ENCODE results near the gene SLC11A1. TPM values are rescaled to one million over a fixed set of nuclear protein-coding genes. Genes with fewer than 3 reads are reported as not detected.

SLC11A1 gene
- total RNA-seq, 2 experiments from 2014 or later: 0.17 TPM

DNA sequence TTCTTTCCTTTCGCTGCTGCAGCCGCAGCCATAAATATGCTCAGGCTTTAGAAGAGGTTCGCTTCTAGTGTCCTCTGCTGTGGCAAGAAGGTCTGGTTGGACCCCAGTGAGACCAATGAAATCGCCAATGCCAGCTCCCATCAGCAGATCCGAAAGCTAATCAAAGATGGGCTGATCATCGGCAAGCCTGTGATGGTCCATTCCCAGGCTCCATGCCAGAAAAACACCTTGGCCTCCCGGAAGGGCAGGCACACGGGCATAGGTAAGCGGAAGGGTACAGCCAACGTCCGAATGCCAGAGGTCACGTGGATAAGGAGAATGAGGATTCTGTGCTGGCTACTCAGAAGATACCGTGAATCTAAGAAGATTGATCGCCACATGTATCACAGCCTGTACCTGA lies 28.0 kb upstream of the SLC11A1 start:
- Mint-ChIP-seq H3K27me3 (peaks cover 3% of the 10 kb centered on the region), H3K4me1 (peaks cover 1% of the 10 kb centered on the region), H3K27ac (no peak overlapping the region), H3K9me3 (peaks cover 11% of the 10 kb centered on the region), H3K4me3 (no peak overlapping the region), H3K36me3 (ENCODE audit: low read depth) (peaks cover 2% of the 10 kb centered on the region)
- ChIA-PET CTCF (interaction anchor here (0.7 to 1.3 kb wide), 3 partner anchors 11 to 83 kb away, joined by 3 read pairs; partner anchors contain the start of gene PNKD), POLR2A (no interaction called here)
- DNase-seq: no peak

- DNase-seq: no peak
- no peak overlapping the region for H3K27ac Mint-ChIP-seq
- peaks cover 9% of the 10 kb centered on the region for H3K9me3 Mint-ChIP-seq
- POLR2A ChIA-PET: no interaction called here
- H3K36me3 Mint-ChIP-seq (ENCODE audit: low read depth): peaks cover 2% of the 10 kb centered on the region
- H3K27me3 Mint-ChIP-seq: peaks cover 3% of the 10 kb centered on the region
- H3K4me3 Mint-ChIP-seq: no peak overlapping the region
- CTCF ChIA-PET: interaction anchor here (1.2 to 2.0 kb wide), 2 partner anchors 12 to 68 kb away, joined by 3 to 10 read pairs; no protein-coding TSS in a partner anchor
- H3K4me1 Mint-ChIP-seq: peaks cover 1% of the 10 kb centered on the region
Observed at GRCh38 chr2:218354850-218355443, 27.1 kb upstream of the SLC11A1 start.

DNA sequence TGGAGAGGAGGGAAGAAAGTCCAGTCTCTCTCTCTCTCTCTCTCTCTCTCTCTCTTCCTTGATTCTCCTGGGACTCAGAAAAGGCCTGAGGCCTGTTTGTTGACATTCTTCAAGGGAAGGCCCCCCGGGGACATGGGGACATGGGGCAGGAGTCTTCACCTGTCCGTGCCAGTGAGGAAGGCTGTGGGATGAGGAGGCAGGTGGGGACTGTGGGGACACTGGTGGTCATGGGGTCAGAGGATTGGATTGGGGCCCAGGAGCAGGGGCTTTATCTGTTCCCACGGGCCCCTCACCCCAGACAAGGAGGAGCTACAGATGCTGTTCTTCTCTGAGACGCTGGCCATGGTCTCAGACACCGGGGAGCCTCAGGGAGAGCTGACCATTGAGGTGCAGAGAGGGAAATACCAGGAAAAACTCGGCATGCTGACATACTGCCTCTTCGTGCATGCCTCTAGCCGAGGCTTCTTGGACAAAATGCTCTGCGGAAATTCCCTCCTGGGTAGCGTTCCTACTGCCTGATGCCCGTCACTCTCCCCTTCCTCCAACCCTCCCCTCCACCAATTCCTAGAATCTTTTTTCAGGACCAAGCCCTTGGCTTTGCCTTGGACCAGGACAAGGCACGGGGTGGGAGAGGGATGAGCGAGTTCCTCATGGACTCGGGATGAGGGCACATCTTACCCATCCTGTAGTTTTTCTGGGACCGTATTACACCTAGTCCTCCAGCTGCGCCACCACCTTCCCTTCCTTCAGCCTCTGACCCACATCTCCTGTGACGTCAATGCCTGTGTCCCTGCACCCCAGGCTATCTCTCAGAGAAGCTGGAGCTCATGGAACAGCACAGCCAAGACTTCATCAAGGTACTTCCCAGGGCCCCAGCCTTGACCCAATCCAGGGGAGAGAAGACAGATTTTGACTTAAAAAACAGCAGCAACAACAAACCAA lies 24.6 kb upstream of the SLC11A1 start:
- DNase-seq: no peak
- CTCF ChIA-PET: interaction anchor here (0.7 to 3.2 kb wide), 18 partner anchors 15 to 86 kb away, joined by 3 to 20 read pairs (median 5); partner anchors contain the start of genes PNKD and SLC11A1
- Mint-ChIP-seq H3K4me3 (no peak overlapping the region), H3K27me3 (peaks cover 5% of the 10 kb centered on the region), H3K4me1 (peaks cover 5% of the 10 kb centered on the region), H3K27ac (no peak overlapping the region), H3K9me3 (peaks cover 3% of the 10 kb centered on the region), H3K36me3 (ENCODE audit: low read depth) (no peaks in the 10 kb centered on the region)
- POLR2A ChIA-PET: no interaction called here

- CTCF ChIA-PET: interaction anchor here (0.6 to 0.7 kb wide), 2 partner anchors 85 to 442 kb away, joined by 4 read pairs; no protein-coding TSS in a partner anchor
- H3K36me3 Mint-ChIP-seq (ENCODE audit: low read depth): no peaks in the 10 kb centered on the region
- H3K4me3 Mint-ChIP-seq: no peak overlapping the region
- H3K27ac Mint-ChIP-seq: no peak overlapping the region
- no peaks in the 10 kb centered on the region for H3K9me3 Mint-ChIP-seq
- H3K27me3 Mint-ChIP-seq: peaks cover 4% of the 10 kb centered on the region
- H3K4me1 Mint-ChIP-seq: peaks cover 10% of the 10 kb centered on the region
- POLR2A ChIA-PET: interaction anchor here (0.6 kb wide), 1 partner anchor 103 kb away, joined by 4 read pairs; no protein-coding TSS in a partner anchor
- no peak for DNase-seq
Observed at GRCh38 chr2:218360453-218360852, 21.6 kb upstream of the SLC11A1 start.

- ChIA-PET CTCF (interaction anchor here (1.5 kb wide), 1 partner anchor 70 kb away, joined by 4 read pairs; the partner anchor contains the start of gene TMBIM1), POLR2A (no interaction called here)
- peaks cover 4% of the 10 kb centered on the region for H3K27me3 Mint-ChIP-seq
- no peak for DNase-seq
- no peak overlapping the region for H3K4me3 Mint-ChIP-seq
- peaks cover 2% of the 10 kb centered on the region for H3K36me3 Mint-ChIP-seq (ENCODE audit: low read depth)
- no peaks in the 10 kb centered on the region for H3K9me3 Mint-ChIP-seq
- H3K27ac Mint-ChIP-seq: no peak overlapping the region
- H3K4me1 Mint-ChIP-seq: peaks cover 21% of the 10 kb centered on the region
Observed at GRCh38 chr2:218362606-218363005, 19.5 kb upstream of the SLC11A1 start.

DNA sequence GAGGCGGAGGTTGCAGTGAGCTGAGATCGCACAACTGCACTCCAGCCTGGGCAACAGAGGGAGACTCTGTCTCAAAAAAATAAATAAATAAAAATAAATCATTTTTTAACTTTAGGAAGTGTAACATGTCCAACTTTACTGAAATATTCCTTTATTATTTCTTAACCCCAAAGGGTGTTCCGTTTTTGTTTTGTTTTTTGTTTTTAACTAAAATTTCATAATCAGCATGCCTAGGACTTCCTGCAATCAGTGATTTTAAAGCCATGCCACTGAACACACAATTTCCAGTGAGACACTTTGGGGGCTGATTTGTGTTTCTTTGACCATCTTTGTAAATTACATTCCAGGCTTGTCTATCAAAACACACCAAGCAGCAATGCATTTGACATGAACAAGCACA lies 18.3 kb upstream of the SLC11A1 start:
- ChIA-PET CTCF (interaction anchor here (0.6 kb wide), 1 partner anchor 191 kb away, joined by 3 read pairs; no protein-coding TSS in a partner anchor), POLR2A (no interaction called here)
- Mint-ChIP-seq H3K9me3 (no peaks in the 10 kb centered on the region), H3K27ac (no peak overlapping the region), H3K27me3 (peaks cover 7% of the 10 kb centered on the region), H3K4me1 (peaks cover 28% of the 10 kb centered on the region), H3K36me3 (ENCODE audit: low read depth) (peaks cover 4% of the 10 kb centered on the region), H3K4me3 (no peak overlapping the region)
- no peak for DNase-seq

DNA sequence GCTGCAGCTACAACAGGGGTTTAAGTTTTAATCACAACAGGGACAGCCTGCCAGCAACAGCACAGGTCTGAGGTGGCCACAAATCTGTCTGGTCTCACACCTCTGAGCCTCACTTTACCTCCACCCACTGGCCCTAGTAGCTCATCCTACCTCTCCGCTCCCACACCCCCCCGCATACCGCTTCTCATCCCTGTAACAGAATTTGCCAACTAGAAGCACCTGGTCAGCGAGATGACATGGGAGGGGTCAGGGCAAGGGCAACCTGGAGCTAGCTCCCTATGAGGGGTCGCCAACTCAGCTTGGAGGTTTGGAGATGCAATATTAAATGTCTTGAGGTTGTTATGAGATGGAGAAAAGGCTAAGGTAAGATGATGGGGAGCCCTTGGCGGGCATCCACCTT lies 17.9 kb upstream of the SLC11A1 start:
- H3K9me3 Mint-ChIP-seq: no peaks in the 10 kb centered on the region
- peaks cover 9% of the 10 kb centered on the region for H3K27me3 Mint-ChIP-seq
- POLR2A ChIA-PET: no interaction called here
- no peak overlapping the region for H3K4me3 Mint-ChIP-seq
- no peak overlapping the region for H3K27ac Mint-ChIP-seq
- H3K36me3 Mint-ChIP-seq (ENCODE audit: low read depth): peaks cover 4% of the 10 kb centered on the region
- no peak for DNase-seq
- peaks cover 33% of the 10 kb centered on the region for H3K4me1 Mint-ChIP-seq
- CTCF ChIA-PET: no interaction called here

GRCh38 chr2:218366621-218367414 lies 15.3 kb upstream of the SLC11A1 start:
- H3K36me3 Mint-ChIP-seq (ENCODE audit: low read depth): peaks cover 4% of the 10 kb centered on the region
- no peak for DNase-seq
- H3K4me3 Mint-ChIP-seq: peak overlapping the region; percentile 68
- peak overlapping the region; percentile 85 for H3K27ac Mint-ChIP-seq
- H3K9me3 Mint-ChIP-seq: no peaks in the 10 kb centered on the region
- peaks cover 14% of the 10 kb centered on the region for H3K27me3 Mint-ChIP-seq
- CTCF ChIA-PET: interaction anchor here (1.0 to 1.1 kb wide), 2 partner anchors 11 to 65 kb away, joined by 3 to 8 read pairs; partner anchors contain the start of gene CATIP
- POLR2A ChIA-PET: no interaction called here
- H3K4me1 Mint-ChIP-seq: peaks cover 39% of the 10 kb centered on the region

DNA sequence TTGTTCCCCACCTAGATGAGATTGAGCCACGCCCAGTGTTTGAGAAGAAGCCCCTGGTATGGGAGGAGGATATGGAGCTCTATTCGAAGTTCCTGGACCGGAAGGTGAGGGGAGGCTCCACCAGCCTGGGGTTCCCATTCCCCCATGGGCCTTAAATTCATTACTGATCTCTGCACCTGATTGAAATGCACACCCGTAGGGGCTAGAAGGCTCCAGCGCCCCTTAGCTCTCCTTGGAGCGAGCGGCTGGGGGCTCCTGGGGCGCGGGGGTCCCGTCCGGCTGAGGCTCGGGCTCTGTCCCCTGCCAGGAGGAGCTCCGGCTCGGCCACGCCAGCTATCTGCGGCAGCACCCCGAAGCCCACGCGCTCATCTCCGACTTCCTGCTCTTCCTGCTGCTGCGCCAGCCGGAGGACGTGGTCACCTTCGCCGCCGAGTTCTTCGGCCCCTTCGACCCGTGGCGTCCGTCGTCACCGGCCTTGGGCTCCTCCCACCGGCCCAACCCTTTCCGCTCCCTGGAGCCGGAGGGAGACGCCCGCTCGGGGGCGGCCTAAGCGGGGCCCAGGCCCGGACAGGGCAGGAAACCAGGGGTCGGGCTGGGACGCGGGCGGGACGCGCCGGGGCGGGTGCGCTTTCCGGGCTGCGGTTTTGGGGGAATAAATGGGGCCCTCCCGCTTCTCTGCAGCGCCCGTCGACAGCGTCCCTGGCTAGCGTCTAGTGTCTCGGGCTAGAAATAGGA lies 14.5 kb upstream of the SLC11A1 start:
- ChIA-PET CTCF (interaction anchor here (1.0 to 1.1 kb wide), 2 partner anchors 11 to 66 kb away, joined by 3 to 8 read pairs; partner anchors contain the start of gene CATIP), POLR2A (no interaction called here)
- peak; percentile 70 for DNase-seq
- Mint-ChIP-seq H3K9me3 (no peaks in the 10 kb centered on the region), H3K4me1 (peaks cover 39% of the 10 kb centered on the region), H3K4me3 (peak overlapping the region; percentile 68), H3K27me3 (peaks cover 14% of the 10 kb centered on the region), H3K27ac (peak overlapping the region; percentile 85), H3K36me3 (ENCODE audit: low read depth) (peaks cover 4% of the 10 kb centered on the region)

DNA sequence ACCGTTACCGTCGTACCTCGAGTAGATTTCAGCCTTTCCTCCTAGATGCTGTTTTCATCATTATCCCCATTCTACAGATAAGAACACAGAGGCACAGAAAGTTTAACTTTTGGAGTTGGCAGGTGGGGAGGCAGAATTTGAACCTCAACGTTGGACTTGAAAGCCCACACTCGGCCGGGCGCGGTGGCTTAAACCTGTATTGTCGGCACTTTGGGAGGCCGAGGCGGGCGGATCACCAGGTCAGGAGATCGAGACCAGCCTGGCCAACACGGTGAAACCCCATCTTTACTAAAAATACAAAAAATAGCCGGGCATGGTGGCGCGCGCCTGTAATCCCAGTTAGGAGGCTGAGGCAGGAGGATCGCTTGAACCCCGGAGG lies 13.9 kb upstream of the SLC11A1 start:
- Mint-ChIP-seq H3K27me3 (peaks cover 14% of the 10 kb centered on the region), H3K36me3 (ENCODE audit: low read depth) (peaks cover 4% of the 10 kb centered on the region), H3K9me3 (no peaks in the 10 kb centered on the region), H3K4me1 (peaks cover 37% of the 10 kb centered on the region), H3K4me3 (peak overlapping the region; percentile 68), H3K27ac (peak overlapping the region; percentile 85)
- ChIA-PET CTCF (interaction anchor here (1.0 to 1.1 kb wide), 3 partner anchors 12 to 66 kb away, joined by 3 to 8 read pairs (median 3); partner anchors contain the start of gene CATIP), POLR2A (no interaction called here)
- no peak for DNase-seq

DNA sequence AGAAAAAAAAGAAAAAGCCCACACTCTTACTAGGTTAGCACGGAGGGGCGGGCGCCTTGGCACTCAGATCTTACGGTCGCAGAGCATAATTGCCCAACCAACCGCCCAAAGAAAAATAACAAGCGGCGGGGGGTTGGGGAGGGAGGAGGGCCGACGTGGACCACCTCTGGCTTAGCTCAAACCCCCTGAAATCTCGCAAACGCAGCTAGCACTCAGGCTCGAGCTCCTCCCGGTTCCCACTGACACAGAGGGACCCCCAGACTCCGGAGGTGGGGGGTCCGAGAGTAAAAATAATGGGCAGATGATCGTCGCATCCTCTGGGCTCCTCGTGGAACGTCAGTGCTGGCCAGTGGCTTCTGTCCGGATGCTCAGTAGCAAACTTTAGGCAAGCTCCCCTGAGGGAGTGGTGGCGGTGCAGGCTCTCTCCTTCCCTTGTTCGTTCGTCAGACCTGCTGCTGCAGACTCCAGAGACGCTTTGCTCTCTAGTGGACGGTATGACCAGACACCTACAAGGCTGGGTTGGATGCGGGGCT lies 13.4 kb upstream of the SLC11A1 start:
- POLR2A ChIA-PET: no interaction called here
- peak overlapping the region; percentile 68 for H3K4me3 Mint-ChIP-seq
- H3K27ac Mint-ChIP-seq: peak overlapping the region; percentile 68

More for the DNA sequence above, 13.4 kb upstream of the SLC11A1 start:
- H3K4me1 Mint-ChIP-seq: peaks cover 37% of the 10 kb centered on the region
- DNase-seq: no peak
- peaks cover 14% of the 10 kb centered on the region for H3K27me3 Mint-ChIP-seq
- CTCF ChIA-PET: interaction anchor here (1.0 kb wide), 1 partner anchor 27 kb away, joined by 3 read pairs; no protein-coding TSS in a partner anchor
- H3K9me3 Mint-ChIP-seq: no peaks in the 10 kb centered on the region
- peaks cover 4% of the 10 kb centered on the region for H3K36me3 Mint-ChIP-seq (ENCODE audit: low read depth)

Data from activated CD4-positive, alpha-beta T cell treated with anti-CD3 and anti-CD28 coated beads, Interleukin-2, amount 10 ng/mL, durations not matched to agents 7 days and 5 days (primary cell).